Endothelial cell of umbilical vein (primary cell): Measurements from ENCODE around the gene RPH3AL. TPM values are rescaled to one million over a fixed set of nuclear protein-coding genes. Genes with fewer than 3 reads are reported as not detected.

ENCODE experiments used
- BruUV-seq: library from RNA; stranded (reverse); fragments of 400-500 nt; replicated peaks from 2 replicates; lab custom pipeline; 2021; lab: Mats Ljungman, UMichigan
- CTCF ChIA-PET: fragments of 300-600, 350-600 bp; sonication (Branson Sonifier 250); formaldehyde crosslinking; loops from one replicate; lab custom pipeline; 2021; ENCODE audit warnings: antibody characterized with exemption, inconsistent platforms; lab: Charles Lee
- POLR2A ChIA-PET: fragments of 300-600, 350-600 bp; sonication (Branson Sonifier 250); formaldehyde crosslinking; loops from one replicate; lab custom pipeline; 2021; ENCODE audit warnings: antibody characterized with exemption, inconsistent platforms; lab: Charles Lee
- DNase-seq: peaks from one replicate; pipeline ENCODE4 v3.0.0-alpha.2; 2011; ENCODE audit warnings: low read depth, low spot score
- FAIRE-seq: peaks from 2 replicates; lab custom pipeline; 2011; peaks lifted over from hg19 to GRCh38; lab: Jason Lieb, UNC
- H2AFZ ChIP-seq: 2 replicates; pipeline ENCODE4 v1.6.0; 2012; ENCODE audit warnings: low read depth, low read length, control low read depth, inconsistent platforms
- H3K27ac ChIP-seq: 2 replicates; pipeline ENCODE4 v1.5.1; 2011; ENCODE audit warnings: low read depth, mild to moderate bottlenecking, control low read depth, low read length, moderate library complexity; ENCODE audit not compliant: insufficient read depth
- H3K27me3 ChIP-seq, 2 experiments: 2 replicates each; pipeline versions ENCODE4 v1.6.0 to v1.6.1; 2011; ENCODE audit warnings: low read length in 2 of 2, mixed read lengths in 1 of 2; ENCODE audit not compliant: control insufficient read depth in 2 of 2, insufficient read depth in 2 of 2
- H3K36me3 ChIP-seq, 2 experiments: 2 replicates in 1 of 2; 3 replicates in 1 of 2; pipeline ENCODE4 v1.5.1; 2011; ENCODE audit warnings: low read length in 2 of 2, mild to moderate bottlenecking in 1 of 2, moderate library complexity in 1 of 2; ENCODE audit not compliant: control insufficient read depth in 2 of 2, insufficient read depth in 2 of 2; ENCODE audit errors: extremely low read depth in 1 of 2
- H3K4me1 ChIP-seq: 3 replicates; pipeline ENCODE4 v1.5.1; 2011; ENCODE audit warnings: mild to moderate bottlenecking, low read length; ENCODE audit not compliant: control insufficient read depth, insufficient read depth; ENCODE audit errors: extremely low read depth
- H3K4me2 ChIP-seq: 2 replicates; pipeline ENCODE4 v1.6.1; 2011; ENCODE audit warnings: low read length, control low read depth, mixed read lengths; ENCODE audit not compliant: insufficient read depth
- H3K4me3 ChIP-seq, 3 experiments: fragments of 200-600 bp in 1 of 3; sonication (generic), shearing (Covaris generic) in 1 of 3; replicated peaks in 1 of 3; 2 replicates each; pipeline ENCODE4 v1.5.1; 2011 to 2016; ENCODE audit warnings: control low read depth in 3 of 3, low read length in 3 of 3, mild to moderate bottlenecking in 2 of 3, inconsistent platforms in 1 of 3, low read depth in 1 of 3, moderate library complexity in 1 of 3; ENCODE audit not compliant: insufficient read depth in 1 of 3
- H3K79me2 ChIP-seq: 2 replicates; pipeline ENCODE4 v1.6.0; 2012; ENCODE audit warnings: low read length, inconsistent platforms; ENCODE audit not compliant: control insufficient read depth, insufficient read depth
- H3K9ac ChIP-seq: replicated peaks from 2 replicates; pipeline ENCODE3; 2011; ENCODE audit warnings: low read length, control low read depth; ENCODE audit not compliant: insufficient read depth; ENCODE audit errors: extremely low read depth
- H3K9me1 ChIP-seq: replicated peaks from 3 replicates; pipeline ENCODE4 v1.6.0; 2011; ENCODE audit warnings: mild to moderate bottlenecking, low read length; ENCODE audit not compliant: control insufficient read depth, insufficient read depth; ENCODE audit errors: extremely low read depth
- H3K9me3 ChIP-seq: replicated peaks from 2 replicates; pipeline ENCODE4 v1.5.1; 2012; ENCODE audit warnings: low read length, inconsistent platforms; ENCODE audit not compliant: control insufficient read depth, insufficient read depth
- H4K20me1 ChIP-seq: replicated peaks from 2 replicates; pipeline ENCODE3; 2011; ENCODE audit warnings: mild to moderate bottlenecking, low read length; ENCODE audit not compliant: control insufficient read depth, insufficient read depth; ENCODE audit errors: extremely low read depth
- CTCF ChIP-seq, 2 donors: IDR thresholded peaks; 1 replicate in 1 of 2; 2 replicates in 1 of 2; pipeline ENCODE4 v1.5.1; 2011; ENCODE audit warnings: low read length in 2 of 2, mild to moderate bottlenecking in 2 of 2, moderate library complexity in 2 of 2, control low read depth in 1 of 2, inconsistent platforms in 1 of 2, low read depth in 1 of 2; ENCODE audit not compliant: insufficient read depth in 1 of 2; ENCODE audit errors: extremely low read depth in 1 of 2
- EZH2 ChIP-seq: IDR thresholded peaks from 2 replicates; pipeline ENCODE4 v1.6.1; 2012; ENCODE audit warnings: borderline replicate concordance, low read depth, mild to moderate bottlenecking, moderate library complexity, low read length, inconsistent platforms; ENCODE audit not compliant: severe bottlenecking
- JUN ChIP-seq: IDR thresholded peaks from 2 replicates; pipeline ENCODE4 v1.6.1; 2011; ENCODE audit warnings: borderline replicate concordance, low read depth; ENCODE audit not compliant: insufficient read length, insufficient read depth
- MAX ChIP-seq: IDR thresholded peaks from 2 replicates; pipeline ENCODE4 v1.6.1; 2011; ENCODE audit not compliant: insufficient read depth, insufficient read length
- MYC ChIP-seq: IDR thresholded peaks from one replicate; pipeline ENCODE4 v1.6.1; 2011; ENCODE audit warnings: mild to moderate bottlenecking, low read depth, low read length
- POLR2A ChIP-seq: IDR thresholded peaks from 2 replicates; pipeline ENCODE4 v1.6.1; 2012; ENCODE audit warnings: low read depth, mild to moderate bottlenecking, control low read depth, low read length
- POLR2AphosphoS5 ChIP-seq: IDR thresholded peaks from 2 replicates; pipeline ENCODE4 v1.6.1; 2012; ENCODE audit warnings: low read depth, mild to moderate bottlenecking, control low read depth, low read length, moderate library complexity; ENCODE audit not compliant: insufficient read depth
- dilution Hi-C: fragments of 300-500 bp; cut with MboI; formaldehyde crosslinking; loops from one replicate; pipeline ENCODE4 v1.15.0; 2019; ENCODE audit warnings: low sequenced_read_pairs; ENCODE audit not compliant: extremely low pct_ligation_motif_present
- intact Hi-C: fragments of 100-400 bp; cut with micrococcal nuclease; formaldehyde crosslinking; loops from one replicate; pipeline ENCODE4 v1.10.0; 2022
- polyA plus RNA-seq, 4 experiments: library from polyadenylated mRNA; depleted of rRNA in 3 of 4; stranded (reverse) in 3 of 4; unstranded in 1 of 4; fragments of >200 nt; gene quantifications; 2 replicates each; pipeline versions ENCODE4 v1.2.1 to v1.2.3, GENCODE V29; 2011 to 2012; ENCODE audit warnings: missing spikeins in 1 of 4
- total RNA-seq: library from RNA; stranded (reverse); gene quantifications from 2 replicates; pipeline ENCODE4 v1.2.3, GENCODE V29; 2021

RPH3AL gene
- total and polyA plus RNA-seq, 2 donors (not counting 3 experiments of a cell fraction or from before 2014, with no cell fraction given): 4.1 to 7.0 TPM

DNA sequence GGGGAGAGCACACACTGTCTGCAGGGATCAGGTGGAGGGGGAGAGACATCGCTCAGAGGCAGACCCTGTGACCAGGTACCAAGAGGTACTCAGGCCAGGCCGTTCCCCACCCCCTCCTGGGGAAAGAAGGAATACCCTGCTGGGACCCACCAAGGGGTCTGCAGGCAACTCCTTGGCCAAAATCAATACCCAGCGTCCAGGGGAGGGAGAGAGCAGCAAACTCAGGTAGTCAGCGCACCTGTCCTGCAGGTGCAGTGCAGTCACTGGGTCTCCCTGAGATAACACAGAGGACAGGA is 113.7 kb downstream of the RPH3AL start:
- Histone ChIP-seq H3K4me1 (peaks cover 10% of the 10 kb centered on the region), H3K4me2 (no peak overlapping the region), H3K27ac (no peak overlapping the region), H4K20me1 (no peaks in the 10 kb centered on the region), H3K36me3 (no peaks in the 10 kb centered on the region), H3K79me2 (no peaks in the 10 kb centered on the region), H3K9ac (no peak overlapping the region), H3K9me3 (no peaks in the 10 kb centered on the region), H3K9me1 (no peaks in the 10 kb centered on the region), H3K4me3 (no peak overlapping the region), H2AFZ (no peak overlapping the region), H3K27me3 (no peaks in the 10 kb centered on the region)
- BruUV-seq: no TSS peak
- dilution Hi-C loops (no loop called here), intact Hi-C loops (no loop called here)
- ChIA-PET CTCF (interaction anchor here (1.1 kb wide), 2 partner anchors 11 to 39 kb away, joined by 4 read pairs; no protein-coding TSS in a partner anchor), POLR2A (no interaction called here)
- no peak for FAIRE-seq
- DNase-seq: no peak
- TF ChIP-seq CTCF (IDR thresholded peaks at IDR 0.05; ENCODE audit: extremely low read depth in 1 of 2, insufficient read depth in 1 of 2, low read depth in 1 of 2, low read length in 2 of 2) (no peak), POLR2A (no peak), POLR2AphosphoS5 (no peak), EZH2 (no peak), JUN (no peak), MYC (no peak), MAX (no peak)
